OCI-LY7 (cell line): ENCODE measurements around the gene CYTH3. TPM values are rescaled to one million over a fixed set of nuclear protein-coding genes. Genes with fewer than 3 reads are reported as not detected.

Experiments
- BruUV-seq: library from RNA; stranded (reverse); fragments of 400-500 nt; replicated peaks from 2 replicates; lab custom pipeline; 2021; lab: Mats Ljungman, UMichigan
- CTCF ChIA-PET: fragments of 300-600 bp; sonication (Branson Sonifier 250); formaldehyde crosslinking; loops from one replicate; lab custom pipeline; 2022; ENCODE audit warnings: antibody characterized with exemption; ENCODE audit not compliant: unreplicated experiment; lab: Charles Lee
- POLR2A ChIA-PET: fragments of 300-600 bp; sonication (Branson Sonifier 250); formaldehyde crosslinking; loops from one replicate; lab custom pipeline; 2022; ENCODE audit warnings: antibody characterized with exemption; lab: Charles Lee
- DNase-seq: peaks from one replicate; pipeline ENCODE4 v3.0.0-alpha.2; 2015; ENCODE audit warnings: low spot score
- H2AFZ ChIP-seq: fragments of 200-600 bp; sonication (generic), shearing (Covaris generic); 2 replicates; pipeline ENCODE4 v1.6.1; 2014; ENCODE audit warnings: mild to moderate bottlenecking, antibody characterized with exemption, low read length, moderate library complexity
- H3K27ac ChIP-seq: fragments of 200-600 bp; sonication (generic); 2 replicates; pipeline ENCODE4 v1.5.1; 2014; ENCODE audit warnings: mixed run types, low read depth, mild to moderate bottlenecking, moderate library complexity, low read length, inconsistent platforms; ENCODE audit not compliant: poor library complexity, severe bottlenecking
- H3K36me3 ChIP-seq: fragments of 200-600 bp; sonication (generic); 2 replicates; pipeline ENCODE4 v1.6.1; 2014; ENCODE audit warnings: mild to moderate bottlenecking, antibody characterized with exemption, low read length, moderate library complexity, mixed read lengths; ENCODE audit not compliant: insufficient read depth
- H3K4me1 ChIP-seq: fragments of 200-600 bp; sonication (generic); 2 replicates; pipeline ENCODE4 v1.5.1; 2014; ENCODE audit warnings: mild to moderate bottlenecking, low read length; ENCODE audit not compliant: insufficient read depth, poor library complexity, severe bottlenecking
- H3K4me2 ChIP-seq: fragments of 200-600 bp; sonication (generic); 2 replicates; pipeline ENCODE4 v1.6.1; 2014; ENCODE audit warnings: mild to moderate bottlenecking, low read length
- H3K4me3 ChIP-seq: fragments of 200-600 bp; sonication (generic); 2 replicates; pipeline ENCODE4 v1.5.1; 2014; ENCODE audit warnings: mild to moderate bottlenecking, low read depth, low read length; ENCODE audit not compliant: poor library complexity, severe bottlenecking
- H3K79me2 ChIP-seq: fragments of 200-600 bp; sonication (generic); 2 replicates; pipeline ENCODE4 v1.6.1; 2016; ENCODE audit warnings: low read depth, mild to moderate bottlenecking, low read length, moderate library complexity, mixed read lengths; ENCODE audit not compliant: insufficient read depth
- H3K9me2 ChIP-seq: fragments of 200-600 bp; sonication (generic); 2 replicates; pipeline ENCODE4 v1.6.1; 2016; ENCODE audit warnings: mild to moderate bottlenecking, low read length, mixed read lengths; ENCODE audit not compliant: insufficient read depth
- H3K9me3 ChIP-seq: fragments of 200-600 bp; sonication (generic); 2 replicates; pipeline ENCODE4 v1.6.1; 2014; ENCODE audit warnings: mild to moderate bottlenecking, mixed run types, low read length, mixed read lengths
- H4K20me1 ChIP-seq: fragments of 200-600 bp; sonication (generic); 2 replicates; pipeline ENCODE4 v1.6.1; 2014; ENCODE audit warnings: mild to moderate bottlenecking, antibody characterized with exemption, low read length, moderate library complexity, mixed read lengths; ENCODE audit not compliant: insufficient read depth
- CTCF ChIP-seq: fragments of 200-600 bp; sonication (generic); conservative IDR thresholded peaks from 2 replicates; pipeline ENCODE4 v1.5.1; 2014; ENCODE audit warnings: mild to moderate bottlenecking, antibody characterized with exemption, low read length, moderate library complexity, mixed read lengths
- EZH2phosphoT487 ChIP-seq: fragments of 200-600 bp; sonication (generic); IDR thresholded peaks from 2 replicates; pipeline ENCODE4 v1.6.1; 2018; ENCODE audit warnings: low read depth, borderline replicate concordance, mild to moderate bottlenecking, mixed run types, antibody characterized with exemption, low read length, moderate library complexity, mixed read lengths
- intact Hi-C: fragments of 100-400 bp; cut with micrococcal nuclease; formaldehyde crosslinking; loops from one replicate; pipeline ENCODE4 v1.10.0; 2022; ENCODE audit not compliant: unreplicated experiment
- total RNA-seq, 2 experiments: library from RNA; depleted of rRNA in 1 of 2; stranded (reverse); fragments of >200 nt in 1 of 2; shearing (Covaris generic) in 1 of 2; gene quantifications; 2 replicates each; pipeline ENCODE4 v1.2.3, GENCODE V29; 2014 to 2022

The CYTH3 gene
- total RNA-seq, 2 experiments from 2014 or later: 3.7 to 4.7 TPM

DNA sequence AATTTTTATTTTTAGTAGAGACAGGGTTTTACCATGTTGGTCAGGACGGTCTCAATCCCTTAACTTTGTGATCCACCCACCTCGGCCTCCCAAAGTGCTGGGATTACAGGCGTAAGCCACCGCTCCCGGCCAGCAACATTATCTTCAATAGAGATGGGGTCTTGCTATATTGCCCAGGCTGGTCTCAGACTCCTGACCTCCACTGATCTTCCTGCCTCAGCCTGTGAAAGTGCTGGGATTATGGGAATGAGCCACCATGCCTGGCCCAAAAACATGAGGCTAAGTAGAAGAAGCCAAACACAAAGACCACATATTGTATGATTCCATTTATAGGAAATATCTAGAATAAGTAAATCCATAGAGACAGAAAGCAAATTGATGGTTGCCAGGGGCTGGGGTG is 19.1 kb upstream of the CYTH3 start:
- CTCF ChIA-PET: interaction anchor here (0.5 kb wide), 1 partner anchor 62 kb away, joined by 3 read pairs; no protein-coding TSS in a partner anchor
- Histone ChIP-seq H3K27ac (no peak overlapping the region), H2AFZ (no peak overlapping the region), H3K9me3 (no peaks in the 10 kb centered on the region), H3K36me3 (no peaks in the 10 kb centered on the region), H3K4me2 (no peak overlapping the region), H3K79me2 (no peaks in the 10 kb centered on the region), H4K20me1 (no peaks in the 10 kb centered on the region), H3K4me3 (no peak overlapping the region), H3K9me2 (no peaks in the 10 kb centered on the region), H3K4me1 (no peaks in the 10 kb centered on the region)
- no TSS peak for BruUV-seq
- POLR2A ChIA-PET: no interaction called here
- intact Hi-C loops: no loop called here
- DNase-seq: no peak
- TF ChIP-seq CTCF: no peak
- TF ChIP-seq EZH2phosphoT487: no peak

DNA sequence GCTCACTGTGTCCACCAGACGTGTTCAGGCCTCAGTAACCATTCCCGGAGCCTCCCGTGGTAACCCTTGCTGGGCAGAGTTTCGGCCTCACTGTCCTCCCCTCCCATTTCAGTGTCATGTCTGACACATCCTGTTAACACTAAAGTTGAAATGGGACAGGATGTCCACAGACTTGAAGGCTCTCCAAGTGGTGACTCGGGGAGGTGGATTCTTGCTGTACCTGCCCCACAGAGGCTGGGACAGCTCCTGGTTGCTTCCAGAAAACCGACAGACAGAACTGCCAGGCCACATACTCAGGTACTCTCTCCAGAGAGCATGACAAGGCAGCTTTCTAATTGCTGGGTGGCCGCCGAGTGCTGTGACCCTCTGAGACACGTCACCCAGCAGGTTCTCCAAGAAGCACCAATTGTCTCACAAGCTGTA is 17.9 kb upstream of the CYTH3 start:
- CTCF ChIA-PET: no interaction called here
- H3K79me2 ChIP-seq: no peaks in the 10 kb centered on the region
- H3K27ac ChIP-seq: no peak overlapping the region
- H3K36me3 ChIP-seq: no peaks in the 10 kb centered on the region
- intact Hi-C loops: no loop called here
- no peaks in the 10 kb centered on the region for H3K9me2 ChIP-seq
- no peak overlapping the region for H2AFZ ChIP-seq
- no peak for DNase-seq
- H3K4me3 ChIP-seq: no peak overlapping the region
- POLR2A ChIA-PET: interaction anchor here (0.8 kb wide), 1 partner anchor 12 kb away, joined by 3 read pairs; no protein-coding TSS in a partner anchor
- no peaks in the 10 kb centered on the region for H3K4me1 ChIP-seq
- H4K20me1 ChIP-seq: no peaks in the 10 kb centered on the region
- BruUV-seq: no TSS peak
- no peak overlapping the region for H3K4me2 ChIP-seq
- H3K9me3 ChIP-seq: no peaks in the 10 kb centered on the region
- TF ChIP-seq EZH2phosphoT487 (no peak), CTCF (no peak)

DNA sequence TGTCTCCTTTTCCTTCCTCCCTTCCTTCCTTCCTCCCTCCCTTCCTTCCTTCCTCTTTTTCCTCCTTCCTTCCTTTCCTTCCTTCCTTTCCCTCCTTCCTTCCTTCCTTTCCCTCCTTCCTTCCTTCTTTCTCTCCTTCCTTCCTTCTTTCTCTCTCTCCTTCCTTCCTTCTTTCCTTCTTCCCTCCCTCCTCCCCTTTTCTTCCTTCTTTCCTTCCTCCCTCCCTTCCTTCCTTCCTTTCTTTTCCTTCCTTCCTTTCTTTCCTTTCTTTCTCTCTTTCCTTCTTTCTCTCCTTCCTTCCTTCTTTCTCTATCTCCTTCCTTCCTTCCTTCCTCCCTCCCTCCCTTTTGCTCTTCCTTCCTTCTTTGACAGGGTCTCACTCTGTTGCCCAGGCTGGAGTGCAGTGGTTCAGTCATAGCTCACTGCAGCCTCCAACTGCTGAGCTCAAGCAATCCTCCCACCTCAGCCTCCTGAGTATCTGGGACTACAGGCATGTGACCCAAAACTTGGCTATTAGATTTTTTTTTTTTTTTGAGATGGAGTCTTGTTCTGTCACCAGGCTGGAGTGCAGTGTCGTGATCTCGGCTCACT is 15.9 kb upstream of the CYTH3 start:
- no peak overlapping the region for H3K4me2 ChIP-seq
- ChIA-PET CTCF (no interaction called here), POLR2A (interaction anchor here (0.6 kb wide), 1 partner anchor 415 kb away, joined by 3 read pairs; no protein-coding TSS in a partner anchor)
- no peaks in the 10 kb centered on the region for H3K9me2 ChIP-seq
- H2AFZ ChIP-seq: no peak overlapping the region
- no TSS peak for BruUV-seq
- no peaks in the 10 kb centered on the region for H3K79me2 ChIP-seq
- DNase-seq: no peak
- no peaks in the 10 kb centered on the region for H3K4me1 ChIP-seq
- H3K9me3 ChIP-seq: no peaks in the 10 kb centered on the region
- intact Hi-C loops: no loop called here
- no peak overlapping the region for H3K4me3 ChIP-seq
- TF ChIP-seq EZH2phosphoT487 (no peak), CTCF (no peak)
- H3K36me3 ChIP-seq: no peaks in the 10 kb centered on the region
- H4K20me1 ChIP-seq: no peaks in the 10 kb centered on the region
- no peak overlapping the region for H3K27ac ChIP-seq
